Measurements from ENCODE around the gene C6orf136. TPM values are rescaled to one million over a fixed set of nuclear protein-coding genes. Genes with fewer than 3 reads are reported as not detected.

Gene C6orf136
- total and polyA plus RNA-seq, 9 of the 15 experiments (the other 6 are each of a cell fraction or from before 2014, with no cell fraction given), result 14.1 to 63.1 (median 18.4) TPM

GRCh38 chr6:30670760-30671527 is 24.0 kb downstream of the C6orf136 start (continued):
- TF ChIP-seq, protein P1, sequence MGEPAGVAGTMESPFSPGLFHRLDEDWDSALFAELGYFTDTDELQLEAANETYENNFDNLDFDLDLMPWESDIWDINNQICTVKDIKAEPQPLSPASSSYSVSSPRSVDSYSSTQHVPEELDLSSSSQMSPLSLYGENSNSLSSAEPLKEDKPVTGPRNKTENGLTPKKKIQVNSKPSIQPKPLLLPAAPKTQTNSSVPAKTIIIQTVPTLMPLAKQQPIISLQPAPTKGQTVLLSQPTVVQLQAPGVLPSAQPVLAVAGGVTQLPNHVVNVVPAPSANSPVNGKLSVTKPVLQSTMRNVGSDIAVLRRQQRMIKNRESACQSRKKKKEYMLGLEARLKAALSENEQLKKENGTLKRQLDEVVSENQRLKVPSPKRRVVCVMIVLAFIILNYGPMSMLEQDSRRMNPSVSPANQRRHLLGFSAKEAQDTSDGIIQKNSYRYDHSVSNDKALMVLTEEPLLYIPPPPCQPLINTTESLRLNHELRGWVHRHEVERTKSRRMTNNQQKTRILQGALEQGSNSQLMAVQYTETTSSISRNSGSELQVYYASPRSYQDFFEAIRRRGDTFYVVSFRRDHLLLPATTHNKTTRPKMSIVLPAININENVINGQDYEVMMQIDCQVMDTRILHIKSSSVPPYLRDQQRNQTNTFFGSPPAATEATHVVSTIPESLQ (CRISPR knock-in tag; IDR thresholded peaks at IDR 0.05), result no peak
- no peak for TF ChIP-seq SRSF3 (IDR thresholded peaks at IDR 0.05; ENCODE audit: insufficient read depth, low read length)
- TF ChIP-seq, protein P2, sequence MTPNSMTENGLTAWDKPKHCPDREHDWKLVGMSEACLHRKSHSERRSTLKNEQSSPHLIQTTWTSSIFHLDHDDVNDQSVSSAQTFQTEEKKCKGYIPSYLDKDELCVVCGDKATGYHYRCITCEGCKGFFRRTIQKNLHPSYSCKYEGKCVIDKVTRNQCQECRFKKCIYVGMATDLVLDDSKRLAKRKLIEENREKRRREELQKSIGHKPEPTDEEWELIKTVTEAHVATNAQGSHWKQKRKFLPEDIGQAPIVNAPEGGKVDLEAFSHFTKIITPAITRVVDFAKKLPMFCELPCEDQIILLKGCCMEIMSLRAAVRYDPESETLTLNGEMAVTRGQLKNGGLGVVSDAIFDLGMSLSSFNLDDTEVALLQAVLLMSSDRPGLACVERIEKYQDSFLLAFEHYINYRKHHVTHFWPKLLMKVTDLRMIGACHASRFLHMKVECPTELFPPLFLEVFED (CRISPR knock-in tag; conservative IDR thresholded peaks at IDR 0.05), result no peak
- TF ChIP-seq ZBTB33 (CRISPR knock-in tag; IDR thresholded peaks at IDR 0.05), result peak; percentile 98
- 0 out of 2 replicates have a peak, but pooled peaks have one; percentile 13 for TF ChIP-seq SMC3 (conservative IDR thresholded peaks at IDR 0.05; ENCODE audit: insufficient read depth, low read depth, low read length)
- no peak for TF ChIP-seq RUNX1 (IDR thresholded peaks at IDR 0.05; ENCODE audit: low read depth)
- TF ChIP-seq HLTF (IDR thresholded peaks at IDR 0.05), result no peak
- TF ChIP-seq NBN (IDR thresholded peaks at IDR 0.05; ENCODE audit: low read depth), result no peak
- TF ChIP-seq, protein P3, sequence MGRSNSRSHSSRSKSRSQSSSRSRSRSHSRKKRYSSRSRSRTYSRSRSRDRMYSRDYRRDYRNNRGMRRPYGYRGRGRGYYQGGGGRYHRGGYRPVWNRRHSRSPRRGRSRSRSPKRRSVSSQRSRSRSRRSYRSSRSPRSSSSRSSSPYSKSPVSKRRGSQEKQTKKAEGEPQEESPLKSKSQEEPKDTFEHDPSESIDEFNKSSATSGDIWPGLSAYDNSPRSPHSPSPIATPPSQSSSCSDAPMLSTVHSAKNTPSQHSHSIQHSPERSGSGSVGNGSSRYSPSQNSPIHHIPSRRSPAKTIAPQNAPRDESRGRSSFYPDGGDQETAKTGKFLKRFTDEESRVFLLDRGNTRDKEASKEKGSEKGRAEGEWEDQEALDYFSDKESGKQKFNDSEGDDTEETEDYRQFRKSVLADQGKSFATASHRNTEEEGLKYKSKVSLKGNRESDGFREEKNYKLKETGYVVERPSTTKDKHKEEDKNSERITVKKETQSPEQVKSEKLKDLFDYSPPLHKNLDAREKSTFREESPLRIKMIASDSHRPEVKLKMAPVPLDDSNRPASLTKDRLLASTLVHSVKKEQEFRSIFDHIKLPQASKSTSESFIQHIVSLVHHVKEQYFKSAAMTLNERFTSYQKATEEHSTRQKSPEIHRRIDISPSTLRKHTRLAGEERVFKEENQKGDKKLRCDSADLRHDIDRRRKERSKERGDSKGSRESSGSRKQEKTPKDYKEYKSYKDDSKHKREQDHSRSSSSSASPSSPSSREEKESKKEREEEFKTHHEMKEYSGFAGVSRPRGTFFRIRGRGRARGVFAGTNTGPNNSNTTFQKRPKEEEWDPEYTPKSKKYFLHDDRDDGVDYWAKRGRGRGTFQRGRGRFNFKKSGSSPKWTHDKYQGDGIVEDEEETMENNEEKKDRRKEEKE (IDR thresholded peaks at IDR 0.05; ENCODE audit: borderline replicate concordance in 1 of 2, control insufficient read depth in 1 of 2, low read depth in 2 of 2, low read length in 1 of 2), result no peak
- no peak for TF ChIP-seq U2AF1 (optimal IDR thresholded peaks at IDR 0.05; ENCODE audit: low read depth, low read length)
- no peak for TF ChIP-seq GABPB1 (CRISPR knock-in tag; IDR thresholded peaks at IDR 0.05)
- no peak; the same call in 1 of the 2 replicates for TF ChIP-seq ATF3 (IDR thresholded peaks at IDR 0.05)
- TF ChIP-seq ATF3 (CRISPR knock-in tag; conservative IDR thresholded peaks at IDR 0.05), result no peak
- TF ChIP-seq TARDBP (IDR thresholded peaks at IDR 0.05), result no peak
- no peak for TF ChIP-seq RBM39 (optimal IDR thresholded peaks at IDR 0.05; ENCODE audit: low read depth, low read length)
- TF ChIP-seq ASH1L (IDR thresholded peaks at IDR 0.05; ENCODE audit: borderline replicate concordance, low read depth, partially characterized antibody), result no peak
- no peak for TF ChIP-seq NFRKB (IDR thresholded peaks at IDR 0.05; ENCODE audit: low read depth)
- TF ChIP-seq TFAM (CRISPR knock-in tag; conservative IDR thresholded peaks at IDR 0.05), result no peak
- no peak for TF ChIP-seq ZSCAN32 (CRISPR knock-in tag; IDR thresholded peaks at IDR 0.05)

All from K562 (cell line).